GM18868 (cell line): ENCODE results near the gene HASPIN.
A peak's percentile ranks its signal among the peaks of the same experiment; 100 is the strongest.

Source experiments
- ATAC-seq: cut with Tn5 transposase; IDR thresholded peaks from one replicate; pipeline ENCODE4 v1.9.1; 2021; ENCODE audit warnings: mild to moderate bottlenecking, moderate library complexity; ENCODE audit not compliant: unreplicated experiment

The HASPIN gene

DNA sequence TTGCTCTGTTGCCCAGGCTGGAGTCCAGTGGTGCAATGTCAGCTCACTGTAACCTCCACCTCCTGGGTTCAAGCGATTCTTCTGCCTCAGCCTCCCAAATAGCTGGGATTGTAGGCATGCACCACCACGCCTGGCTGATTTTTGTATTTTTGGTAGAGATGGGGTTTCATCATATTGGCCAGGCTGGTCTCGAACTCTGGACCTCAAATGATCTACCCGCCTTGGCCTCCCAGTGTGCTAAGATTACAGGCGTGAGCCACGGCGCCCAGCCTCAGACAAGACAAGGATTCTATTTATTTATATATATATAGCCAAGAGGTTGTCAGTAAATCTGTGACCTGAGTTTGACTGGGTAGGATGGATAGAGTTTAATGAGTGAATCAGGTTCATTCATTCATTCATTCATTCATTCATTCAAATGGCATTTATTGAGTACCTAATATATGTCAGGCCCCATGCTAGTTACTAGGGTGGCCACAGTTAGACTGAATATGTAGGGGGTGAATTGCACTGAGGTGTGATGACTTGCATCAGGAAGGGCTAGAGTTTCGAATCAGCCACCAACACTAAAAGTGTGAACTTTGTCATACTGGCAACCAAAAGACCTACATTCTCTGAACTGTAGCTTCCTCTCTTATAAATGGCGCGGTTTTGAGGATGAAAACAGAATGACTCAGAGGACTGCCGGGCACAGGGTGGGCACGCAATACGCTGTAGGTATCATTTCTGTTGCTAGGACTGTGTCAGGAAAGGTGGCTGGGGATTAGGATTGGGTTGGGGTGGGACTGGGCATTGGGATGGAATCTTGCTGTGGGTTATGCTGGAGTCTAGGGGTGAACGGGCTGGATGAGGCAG lies 39.4 kb downstream of the HASPIN start:
- ATAC-seq: peak; percentile 68

DNA sequence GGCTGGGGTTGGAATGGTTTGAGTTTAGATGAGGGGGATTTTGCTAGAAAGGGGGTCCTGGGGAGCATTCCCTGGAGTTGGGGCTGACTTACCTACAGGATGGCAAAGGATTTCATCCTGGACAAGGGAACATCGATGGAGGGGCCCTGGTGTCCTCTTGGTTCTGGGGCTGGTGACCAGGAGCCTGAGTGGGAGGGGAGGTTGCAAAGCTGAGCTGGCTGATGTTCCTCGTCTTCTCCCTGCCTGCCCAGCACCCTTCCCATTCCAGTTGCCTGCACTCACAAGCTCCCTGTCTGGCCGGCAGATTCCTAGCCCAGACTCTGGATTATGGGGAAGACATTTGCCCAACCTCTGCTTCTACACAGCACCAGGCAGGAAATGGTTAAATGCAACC lies 40.1 kb downstream of the HASPIN start:
- ATAC-seq: no peak

DNA sequence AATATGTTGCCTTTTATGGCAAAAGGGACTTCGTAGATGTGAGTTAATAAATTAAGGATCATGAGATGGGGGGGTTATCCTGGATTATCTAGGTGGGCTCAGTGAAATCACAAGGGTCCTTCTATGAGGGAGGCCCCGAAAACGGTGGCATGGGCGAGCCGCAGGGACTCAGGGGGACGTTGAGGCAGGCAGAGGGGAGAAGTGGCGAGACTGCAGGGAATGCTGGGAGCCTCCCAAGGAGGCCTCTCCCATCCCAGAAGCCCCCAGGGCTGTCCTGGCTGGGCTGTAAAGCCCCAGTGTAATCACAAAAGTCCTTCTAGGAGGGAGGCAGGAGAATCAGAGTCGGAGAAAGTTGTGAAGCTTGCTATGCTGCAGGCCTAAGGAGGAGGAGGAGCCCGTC lies 42.3 kb downstream of the HASPIN start:
- no peak for ATAC-seq

DNA sequence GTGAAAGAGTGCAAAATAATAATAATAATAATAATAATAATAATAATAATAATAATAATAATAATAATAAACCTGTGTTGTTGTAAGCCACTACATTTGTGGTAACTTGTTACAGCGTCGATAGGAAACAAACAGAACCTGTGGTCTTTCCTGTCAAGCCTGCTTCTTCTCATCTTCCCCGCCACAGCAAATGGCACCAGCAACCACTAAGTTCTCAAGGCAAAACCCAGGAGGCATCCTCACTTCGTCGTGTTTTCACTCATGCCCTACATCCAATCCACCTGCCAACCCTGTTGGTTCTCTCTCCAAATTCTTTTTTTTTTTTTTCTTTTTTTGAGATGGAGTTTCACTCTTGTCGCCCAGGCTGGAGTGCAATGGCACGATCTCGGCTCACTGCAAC lies 43.1 kb downstream of the HASPIN start:
- no peak for ATAC-seq

DNA sequence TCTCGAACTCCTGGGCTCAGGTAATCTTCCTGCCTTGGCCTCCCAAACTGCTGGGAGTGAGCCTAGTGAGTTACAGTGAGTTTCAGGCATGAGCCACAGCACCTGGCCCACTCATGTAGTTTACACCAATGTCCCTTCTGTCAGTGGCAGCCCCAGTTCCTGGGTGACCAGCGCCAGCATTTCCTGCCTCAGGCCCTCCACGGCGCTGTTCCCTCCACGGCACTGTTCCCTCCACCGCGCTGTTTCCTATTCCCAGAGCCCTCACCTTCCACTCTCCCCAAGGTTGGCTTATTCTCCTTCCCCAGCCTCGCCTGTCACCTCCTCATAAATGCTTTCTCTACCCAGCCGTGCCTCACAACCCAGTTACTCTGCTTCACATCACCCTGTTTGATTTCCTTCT lies 44.6 kb downstream of the HASPIN start:
- no peak for ATAC-seq

DNA sequence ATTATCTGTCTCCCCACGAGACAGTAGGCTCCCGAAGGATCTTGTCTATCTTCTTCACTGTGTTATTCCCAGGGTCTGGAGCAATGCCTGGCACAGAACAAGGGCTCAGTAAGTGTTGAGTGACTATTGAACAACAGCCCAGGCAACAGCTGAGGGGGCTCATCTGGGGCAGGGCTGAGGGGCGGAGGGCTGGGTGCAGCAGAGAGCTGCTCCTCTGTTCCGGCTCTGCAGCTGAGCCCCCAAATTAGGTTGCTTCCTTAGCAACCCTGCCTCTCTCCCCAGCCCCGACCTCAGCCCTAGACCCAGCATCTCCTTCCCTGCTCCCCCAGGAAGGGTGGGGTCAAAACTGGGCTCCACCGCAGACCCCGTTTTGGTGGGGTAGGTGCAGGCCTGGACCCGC lies 45.1 kb downstream of the HASPIN start:
- ATAC-seq: no peak

DNA sequence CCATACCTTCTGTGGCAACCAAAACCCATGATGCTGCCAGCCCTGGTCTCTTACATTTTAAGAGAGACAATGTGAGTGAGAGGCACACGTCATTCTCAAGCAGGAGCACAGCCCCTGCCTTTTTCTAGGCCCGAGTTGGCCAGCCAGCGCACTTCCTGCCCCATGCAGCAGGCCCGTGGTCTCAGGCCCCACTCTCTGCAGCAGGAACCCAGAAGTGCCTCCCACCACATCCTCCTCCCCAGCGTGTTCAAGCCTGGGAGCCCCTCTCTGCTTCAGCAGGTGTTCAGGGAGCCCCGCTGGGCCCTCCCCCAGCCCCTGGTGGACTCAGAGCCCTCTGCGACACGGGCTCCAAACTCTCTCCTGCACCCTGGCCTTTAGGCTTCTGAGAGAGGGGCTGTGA lies 46.8 kb downstream of the HASPIN start:
- ATAC-seq: no peak

DNA sequence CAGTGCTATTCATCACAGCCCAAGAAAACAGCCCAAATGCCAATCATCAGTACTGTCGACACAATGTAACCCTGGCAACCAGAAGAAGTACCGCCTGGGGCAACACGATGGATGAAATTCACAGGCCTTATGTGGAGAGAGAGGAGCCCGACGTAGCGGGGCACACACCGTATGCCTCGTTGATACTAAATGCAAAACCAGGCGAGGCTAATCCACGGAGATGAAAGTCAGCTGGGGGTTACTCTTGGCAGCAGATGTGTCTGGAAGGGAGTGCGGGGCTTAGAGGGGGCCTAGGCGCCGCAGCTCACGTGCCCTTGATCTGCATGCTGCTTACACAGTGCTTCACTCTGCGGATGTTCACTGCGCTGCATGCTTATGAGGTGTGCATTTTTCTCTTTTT lies 47.4 kb downstream of the HASPIN start:
- no peak for ATAC-seq

DNA sequence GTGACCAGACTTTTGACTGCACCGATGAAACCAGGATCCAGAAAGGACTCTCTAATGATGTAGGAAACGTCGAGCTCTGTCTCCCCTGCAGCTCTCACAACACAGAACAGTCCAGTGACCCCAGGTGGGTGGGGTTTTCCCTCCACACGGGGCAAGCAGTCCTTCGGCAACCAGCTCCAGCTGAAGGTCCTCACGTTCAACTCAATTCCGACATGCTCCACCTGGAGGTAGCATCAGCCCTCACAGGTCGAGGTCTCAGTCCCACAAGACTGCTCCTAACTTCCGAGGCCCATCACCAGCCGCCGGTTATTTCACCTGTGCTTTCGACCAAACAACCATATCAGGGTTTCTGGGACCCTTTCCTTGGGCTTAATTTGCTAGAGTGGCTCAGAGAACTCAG lies 49.1 kb downstream of the HASPIN start:
- no peak for ATAC-seq

DNA sequence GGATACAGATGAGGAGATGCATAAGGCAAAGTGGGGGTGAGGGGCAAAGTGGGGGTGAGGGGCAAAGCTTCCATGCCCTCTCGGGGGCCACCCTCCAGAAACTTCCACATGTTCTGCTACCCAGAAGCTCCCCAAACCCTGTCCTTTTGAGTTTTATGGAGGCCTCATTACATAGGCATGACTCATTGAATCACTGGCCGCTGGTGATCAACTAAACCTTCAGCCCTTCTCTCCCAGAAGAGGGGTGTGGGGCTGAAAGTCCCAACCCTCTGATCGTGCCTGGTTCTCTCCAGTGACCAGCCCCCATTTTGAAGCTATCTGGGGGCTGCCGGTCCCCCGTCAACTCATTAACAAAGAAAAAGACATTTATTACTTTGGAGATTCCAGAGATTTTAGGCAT lies 49.8 kb downstream of the HASPIN start:
- no peak for ATAC-seq

DNA sequence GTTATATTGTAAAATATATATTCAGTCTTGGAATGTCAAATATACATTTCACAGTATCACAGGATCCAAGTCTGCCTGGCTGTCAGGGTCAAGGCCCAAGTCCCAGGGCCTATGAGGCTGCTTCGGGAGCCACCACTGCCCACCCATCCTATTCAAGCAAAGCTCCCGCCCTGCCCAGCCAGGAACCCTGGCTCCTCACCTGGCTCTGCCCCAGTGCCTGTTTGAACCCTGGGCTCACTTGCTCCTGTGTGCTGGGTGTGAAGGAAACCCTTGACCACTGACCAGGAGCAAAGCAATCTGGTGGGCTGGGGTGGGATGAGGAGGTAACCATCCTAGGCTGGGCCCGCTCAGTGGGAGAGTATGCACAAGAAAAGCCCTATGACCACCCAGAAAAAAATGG lies 50.3 kb downstream of the HASPIN start:
- ATAC-seq: no peak
